Stimulated activated CD8-positive, alpha-beta memory T cell treated with anti-CD3 and anti-CD28 coated beads, Interleukin-4, amount 100 ng/mL, for 1 hour (primary cell): ENCODE results near the gene MYO5A.
"Not testable (repeated sequence)": the region's sequence is repeated elsewhere in the genome, so short reads cannot be mapped to it uniquely, and the experiment has no call there.

Source experiments
- DNase-seq, 2 donors: peaks; one replicate each; pipeline ENCODE4 v3.0.0-alpha.2; 2020; ENCODE audit warnings: low read depth in 2 of 2, low spot score in 1 of 2

The MYO5A gene

DNA sequence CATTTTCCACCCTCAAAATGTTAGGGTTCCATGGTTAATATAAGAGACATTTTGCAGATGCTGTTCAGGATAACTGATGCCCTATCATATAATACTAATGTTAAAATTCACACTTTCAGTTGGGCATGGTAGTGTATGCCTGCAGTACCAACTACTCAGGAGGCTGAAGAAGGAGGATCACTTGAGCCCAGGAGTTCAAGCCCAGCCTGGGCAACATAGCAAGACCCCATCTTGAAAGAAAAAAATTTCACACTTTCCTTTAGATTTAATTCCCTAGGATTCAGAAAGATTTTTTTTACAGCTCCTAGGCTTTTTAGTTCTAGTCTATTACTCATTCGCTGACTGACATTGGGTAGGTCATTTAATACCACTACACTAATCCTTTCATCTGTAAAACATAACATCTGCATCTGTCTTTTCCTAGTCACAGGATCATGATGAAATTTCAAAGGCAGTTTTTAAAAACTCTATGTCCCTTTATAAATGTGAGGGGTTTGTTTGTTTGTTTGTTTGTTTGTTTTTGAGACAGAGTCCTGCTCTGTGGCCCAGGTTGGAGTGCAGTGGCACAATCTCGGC lies 103.7 kb downstream of the MYO5A start:
- no peak for DNase-seq

DNA sequence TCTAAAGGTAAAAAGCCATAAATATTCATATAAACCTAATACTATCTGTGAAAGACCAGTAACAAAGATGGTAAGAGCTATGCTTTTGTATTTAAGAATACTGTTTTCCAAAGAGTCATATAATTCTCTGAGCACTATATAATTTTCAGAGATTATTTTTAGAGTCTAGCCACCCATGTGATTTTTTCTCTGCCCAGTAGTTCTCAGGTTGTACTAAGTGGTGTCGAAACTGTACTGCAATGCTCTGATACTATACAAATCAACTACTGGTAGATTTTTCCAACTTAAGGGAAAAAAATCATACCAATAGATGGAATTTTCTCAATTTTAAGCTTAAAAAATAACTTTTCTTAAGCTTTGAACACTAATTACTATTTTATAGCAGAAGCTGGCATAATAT lies 104.8 kb downstream of the MYO5A start:
- no peak for DNase-seq

- DNase-seq, result no peak
These were observed 106.7 kb downstream of the MYO5A start for GRCh38 chr15:52422001-52422400.

DNA sequence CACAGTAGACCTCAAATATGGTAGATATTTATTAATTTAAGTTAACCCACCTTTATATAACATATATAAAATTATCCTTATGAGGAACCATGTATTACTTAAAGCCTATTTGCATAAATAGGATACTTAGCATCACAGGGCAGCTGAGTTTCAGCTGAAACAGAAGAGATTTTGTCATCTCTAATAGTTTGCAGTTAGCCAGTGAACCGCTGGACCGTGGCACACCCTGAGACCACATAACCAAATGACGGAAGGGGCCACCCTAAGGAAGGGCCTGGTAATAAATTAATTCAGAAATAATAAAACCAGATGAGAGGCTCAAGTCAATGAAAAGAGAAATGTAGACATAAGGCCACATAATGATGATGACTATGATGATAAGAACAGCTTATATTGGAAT lies 107.7 kb downstream of the MYO5A start:
- DNase-seq, result no peak

- no peak for DNase-seq
These were observed 109.2 kb downstream of the MYO5A start for GRCh38 chr15:52419494-52419893.

- no peak for DNase-seq
These were observed 110.7 kb downstream of the MYO5A start for GRCh38 chr15:52417957-52418356.

DNA sequence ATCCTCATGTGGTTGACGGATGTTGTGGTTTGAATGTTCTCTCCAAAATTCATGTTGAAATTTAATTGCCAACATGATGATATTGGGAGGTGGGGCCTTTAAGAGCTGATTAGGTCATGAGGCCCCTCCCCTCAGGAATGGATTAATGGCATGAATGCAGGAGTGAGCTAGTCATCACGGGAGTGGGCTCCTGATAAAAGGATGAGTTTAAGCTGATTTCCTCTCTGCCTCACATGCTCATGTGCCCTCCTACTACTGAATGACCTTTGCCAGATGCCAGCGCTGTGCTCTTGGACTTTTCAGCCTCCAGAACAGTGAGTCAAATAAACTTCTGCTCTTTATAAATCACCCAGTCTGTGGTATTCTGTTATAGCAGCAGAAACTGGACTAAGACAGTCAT lies 111.2 kb downstream of the MYO5A start:
- DNase-seq, result no peak

- DNase-seq, result not testable (repeated sequence)
These were observed 112.1 kb downstream of the MYO5A start for GRCh38 chr15:52416566-52416965.

GRCh38 chr15:52415628-52416027 lies 113.1 kb downstream of the MYO5A start:
- no peak for DNase-seq

DNA sequence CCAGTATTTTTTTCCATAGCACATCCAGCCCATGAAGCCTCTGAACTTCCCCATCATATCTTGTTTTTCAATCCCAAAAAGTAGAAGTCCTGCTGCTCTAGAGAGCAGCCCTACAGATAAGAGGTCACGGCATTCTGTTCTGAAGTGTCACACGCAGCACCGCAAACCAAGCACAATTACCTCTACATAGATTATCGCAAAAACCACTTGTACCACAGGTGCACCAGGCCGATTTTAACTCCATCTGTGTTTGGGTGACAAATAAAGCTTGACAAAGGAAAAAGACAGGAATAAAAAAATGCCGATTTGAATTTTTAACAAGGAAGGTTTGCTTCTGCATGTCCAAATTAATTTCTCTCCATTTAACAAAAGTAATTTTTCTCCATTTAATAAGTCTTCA lies 113.7 kb downstream of the MYO5A start:
- DNase-seq, result no peak

DNA sequence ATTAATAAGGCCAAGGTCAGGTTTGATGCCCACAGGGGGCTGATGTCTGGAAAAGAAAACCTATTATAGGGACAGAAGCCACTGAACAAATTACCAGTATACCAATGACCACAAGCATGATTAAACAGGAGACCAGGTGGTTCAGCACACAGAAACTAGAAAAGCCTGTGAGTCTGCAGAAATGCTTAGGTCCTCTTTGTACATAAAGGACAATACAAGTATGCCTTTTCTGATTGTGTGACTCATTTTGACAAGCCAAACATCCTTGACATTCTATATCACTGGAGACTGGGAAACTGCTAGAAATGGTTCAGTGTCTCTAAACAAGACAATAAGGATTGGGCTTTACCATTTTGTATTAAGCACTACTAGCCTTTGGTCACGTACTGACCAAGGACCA lies 119.9 kb downstream of the MYO5A start:
- no peak for DNase-seq

DNA sequence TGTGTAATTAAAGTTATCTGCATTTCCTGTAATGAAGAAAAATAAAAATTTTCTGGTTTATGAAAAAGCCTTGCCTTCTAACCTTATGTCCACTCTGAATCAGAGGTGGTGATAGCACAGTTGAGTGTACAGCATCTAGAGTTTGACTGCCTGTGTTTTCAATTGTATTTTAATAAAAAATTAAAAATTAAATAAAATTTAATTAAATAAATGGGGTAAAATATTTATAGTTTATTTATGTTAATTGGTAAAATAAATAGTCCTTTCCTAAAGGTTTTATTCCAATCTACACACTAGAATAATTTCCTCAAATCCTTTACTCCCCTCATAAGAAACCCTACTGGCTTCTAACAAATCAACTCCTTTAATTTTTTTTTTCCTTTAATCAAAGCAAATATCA lies 121.3 kb downstream of the MYO5A start:
- DNase-seq, result no peak

- DNase-seq, result no peak
These were observed 122.1 kb downstream of the MYO5A start for GRCh38 chr15:52406601-52407000.

GRCh38 chr15:52405856-52406255 lies 122.8 kb downstream of the MYO5A start:
- DNase-seq, result no peak

GRCh38 chr15:52397118-52397517 lies 131.6 kb downstream of the MYO5A start:
- no peak for DNase-seq

GRCh38 chr15:52394118-52394517 lies 134.6 kb downstream of the MYO5A start:
- DNase-seq, result no peak

DNA sequence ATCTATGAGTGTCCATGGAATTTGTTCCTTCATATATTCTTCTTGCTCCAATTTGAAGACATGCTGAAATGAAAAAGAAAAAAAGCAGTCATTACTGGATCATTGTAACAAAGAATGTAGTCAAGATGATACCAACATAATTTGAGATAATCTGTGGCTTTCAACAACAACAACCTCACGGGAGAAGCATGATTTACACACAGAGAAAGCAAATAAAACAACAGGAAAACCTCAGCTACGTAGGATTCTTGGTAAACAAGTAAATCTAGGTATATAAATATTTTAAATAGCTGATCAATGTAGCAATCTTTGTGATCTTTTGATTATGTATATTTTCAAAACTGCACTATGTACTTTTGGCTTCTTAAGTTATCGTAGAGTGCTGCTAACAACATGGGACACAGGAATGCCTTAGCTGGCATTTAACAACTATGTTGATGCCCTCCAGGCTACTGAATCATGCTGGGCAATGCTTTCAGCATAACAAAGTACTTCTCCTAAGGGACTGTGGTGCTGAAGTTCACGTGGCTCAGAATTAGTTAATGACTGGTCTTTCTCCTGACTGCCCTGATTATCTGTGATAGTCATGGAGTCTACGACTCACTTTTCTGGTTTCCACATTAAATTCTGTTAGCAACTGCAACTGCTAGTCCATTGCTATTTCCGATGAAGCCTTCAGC lies 136.5 kb downstream of the MYO5A start:
- DNase-seq, result no peak

GRCh38 chr15:52391069-52391468 lies 137.6 kb downstream of the MYO5A start:
- DNase-seq, result no peak

DNA sequence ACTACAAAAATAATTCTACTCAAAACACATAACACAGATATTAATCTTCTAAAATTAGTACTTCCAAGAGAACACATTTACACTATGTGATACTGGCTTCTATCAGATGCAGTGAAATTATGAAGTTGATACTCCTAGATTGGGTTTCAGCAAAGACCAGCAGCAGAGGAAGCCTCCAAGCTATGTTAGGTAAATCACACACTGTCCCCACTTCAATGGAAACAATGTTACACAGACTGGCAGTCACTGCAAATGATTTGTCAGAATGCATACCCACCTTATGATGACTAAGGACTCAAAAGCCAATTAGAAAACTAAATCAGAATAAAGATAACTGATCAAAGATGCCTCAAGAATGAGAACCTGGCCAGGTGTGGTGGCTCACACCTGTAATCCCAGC lies 143.0 kb downstream of the MYO5A start:
- DNase-seq, result no peak

DNA sequence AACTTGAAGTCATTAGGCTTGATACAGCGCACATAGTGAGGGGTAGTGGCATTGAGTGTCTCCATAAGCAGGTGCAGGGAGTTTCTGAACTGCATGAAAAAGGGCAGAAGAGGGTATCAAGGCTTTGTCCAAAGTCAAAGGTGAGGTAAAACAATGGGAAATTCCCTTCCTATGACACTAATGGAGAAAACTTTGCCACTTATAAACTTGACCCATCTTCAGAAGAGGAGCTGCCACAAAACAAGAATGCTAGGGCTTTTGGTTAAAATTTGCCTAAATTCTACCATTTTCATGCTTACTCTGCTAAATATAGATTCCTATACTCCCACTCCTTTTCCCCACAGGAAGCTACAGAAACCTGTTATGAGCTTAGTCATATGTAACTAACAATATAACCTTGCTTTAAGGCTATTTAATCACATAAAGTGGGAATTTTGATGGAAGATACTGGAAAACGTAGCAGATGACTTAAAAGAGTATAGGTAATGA lies 145.5 kb downstream of the MYO5A start:
- DNase-seq, result no peak

DNA sequence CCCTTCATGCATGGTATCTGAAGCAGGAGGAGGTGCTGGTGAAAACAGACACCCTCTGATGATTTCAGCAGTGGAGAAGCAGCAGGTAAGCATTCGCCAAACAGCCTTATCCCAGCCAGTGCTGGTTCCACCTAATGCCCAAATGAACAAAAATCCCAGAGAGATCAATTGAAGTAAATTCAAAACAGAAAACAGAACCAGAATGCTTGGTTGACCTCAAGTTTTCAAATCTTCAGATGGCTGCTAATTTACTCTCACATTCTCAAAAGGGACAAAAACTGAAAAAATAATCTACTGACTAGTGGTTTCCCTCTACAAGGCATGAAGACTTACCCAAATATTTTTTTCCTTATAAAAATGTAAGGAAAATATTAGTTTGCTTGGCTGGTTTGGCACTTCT lies 146.0 kb downstream of the MYO5A start:
- no peak for DNase-seq

GRCh38 chr15:52379395-52380106 lies 149.1 kb downstream of the MYO5A start:
- no peak for DNase-seq
